Non-pigmented ciliary epithelial cell (primary cell): ENCODE measurements around the gene NUMB.
A peak's percentile ranks its signal among the peaks of the same experiment; 100 is the strongest.

Experiments
- DNase-seq: peaks from one replicate; pipeline ENCODE4 v3.0.0-alpha.2; 2010; ENCODE audit warnings: low read depth

Gene NUMB

DNA sequence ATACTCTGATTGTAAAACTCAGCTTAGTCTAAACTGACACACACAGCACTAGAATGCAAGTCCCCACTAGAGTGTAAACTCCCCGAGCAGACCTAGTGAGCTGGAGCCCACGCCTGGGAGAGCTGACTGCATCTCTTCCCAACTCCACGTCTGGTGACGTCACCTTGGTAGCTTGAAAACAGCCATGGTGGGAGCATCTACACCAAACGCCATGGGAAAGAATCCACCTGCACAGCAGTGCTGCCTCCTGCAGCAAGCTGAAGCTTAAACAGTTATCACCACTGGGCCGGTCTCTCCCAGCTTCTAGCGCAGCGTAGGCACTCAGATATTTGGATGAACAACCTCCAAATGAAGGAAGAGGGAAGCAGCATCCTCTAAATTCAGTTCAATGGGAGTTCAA lies 225.4 kb downstream of the NUMB start:
- DNase-seq = no peak

DNA sequence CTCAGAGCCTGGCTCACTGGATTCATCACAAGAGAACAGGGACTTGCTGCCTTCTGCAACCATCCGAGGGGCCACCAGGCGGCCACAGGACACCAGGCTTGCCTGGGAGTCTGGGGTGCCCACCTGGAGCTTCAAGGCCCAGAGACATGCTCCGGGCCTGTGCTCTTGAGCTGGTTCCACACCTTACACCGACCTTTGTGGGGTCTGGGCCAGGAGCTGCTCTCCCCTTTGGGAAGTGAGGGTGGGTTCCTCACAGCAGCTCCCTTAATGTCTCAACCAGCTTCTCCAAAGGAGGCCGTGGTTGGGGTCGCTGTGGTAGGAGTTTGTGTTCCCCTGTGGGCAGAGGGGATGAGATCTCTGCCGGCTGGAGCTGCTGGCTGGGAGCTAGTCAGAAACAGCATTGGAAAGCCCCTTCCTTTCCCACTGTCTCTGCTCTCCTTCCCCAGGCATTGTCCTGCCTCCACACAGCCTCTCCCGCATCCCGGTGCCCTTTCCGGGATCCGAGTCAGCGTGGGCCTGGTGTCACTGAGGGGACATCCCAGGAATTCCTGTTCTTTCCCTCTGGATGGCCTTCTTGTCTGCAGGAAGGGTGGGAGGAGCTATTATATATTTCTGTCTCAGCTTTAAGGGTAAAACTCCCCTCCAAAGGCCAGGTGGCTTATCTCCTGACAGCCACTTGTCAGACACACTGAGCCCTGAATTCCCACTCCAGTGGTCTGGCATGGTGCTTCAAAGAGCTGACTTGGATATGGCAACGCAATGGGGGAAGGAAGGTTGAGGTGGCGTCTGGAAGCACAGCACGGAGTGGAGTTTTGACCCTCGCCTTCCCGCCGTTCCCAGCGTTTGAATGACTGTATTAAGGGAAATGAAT lies 226.1 kb downstream of the NUMB start:
- DNase-seq = no peak

DNA sequence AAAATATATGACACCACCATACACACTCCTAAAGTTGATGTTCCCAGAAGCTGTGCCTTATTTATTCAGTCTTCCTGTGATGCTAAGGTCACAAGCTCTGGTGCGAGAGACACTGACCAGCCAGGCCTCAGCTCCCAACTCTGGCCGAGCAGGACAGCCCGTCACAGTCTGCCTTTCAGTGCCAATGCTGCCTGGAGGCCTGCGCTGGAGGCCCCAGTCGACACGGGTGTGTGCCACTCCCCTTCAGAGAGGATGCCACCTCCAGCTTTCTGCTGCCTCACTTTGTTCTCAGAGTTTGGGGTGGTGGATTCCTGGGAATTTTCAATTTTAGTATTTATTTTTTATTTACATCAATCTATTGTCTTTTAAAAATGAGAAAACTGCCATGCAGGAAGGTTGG lies 228.3 kb downstream of the NUMB start:
- no peak for DNase-seq

DNA sequence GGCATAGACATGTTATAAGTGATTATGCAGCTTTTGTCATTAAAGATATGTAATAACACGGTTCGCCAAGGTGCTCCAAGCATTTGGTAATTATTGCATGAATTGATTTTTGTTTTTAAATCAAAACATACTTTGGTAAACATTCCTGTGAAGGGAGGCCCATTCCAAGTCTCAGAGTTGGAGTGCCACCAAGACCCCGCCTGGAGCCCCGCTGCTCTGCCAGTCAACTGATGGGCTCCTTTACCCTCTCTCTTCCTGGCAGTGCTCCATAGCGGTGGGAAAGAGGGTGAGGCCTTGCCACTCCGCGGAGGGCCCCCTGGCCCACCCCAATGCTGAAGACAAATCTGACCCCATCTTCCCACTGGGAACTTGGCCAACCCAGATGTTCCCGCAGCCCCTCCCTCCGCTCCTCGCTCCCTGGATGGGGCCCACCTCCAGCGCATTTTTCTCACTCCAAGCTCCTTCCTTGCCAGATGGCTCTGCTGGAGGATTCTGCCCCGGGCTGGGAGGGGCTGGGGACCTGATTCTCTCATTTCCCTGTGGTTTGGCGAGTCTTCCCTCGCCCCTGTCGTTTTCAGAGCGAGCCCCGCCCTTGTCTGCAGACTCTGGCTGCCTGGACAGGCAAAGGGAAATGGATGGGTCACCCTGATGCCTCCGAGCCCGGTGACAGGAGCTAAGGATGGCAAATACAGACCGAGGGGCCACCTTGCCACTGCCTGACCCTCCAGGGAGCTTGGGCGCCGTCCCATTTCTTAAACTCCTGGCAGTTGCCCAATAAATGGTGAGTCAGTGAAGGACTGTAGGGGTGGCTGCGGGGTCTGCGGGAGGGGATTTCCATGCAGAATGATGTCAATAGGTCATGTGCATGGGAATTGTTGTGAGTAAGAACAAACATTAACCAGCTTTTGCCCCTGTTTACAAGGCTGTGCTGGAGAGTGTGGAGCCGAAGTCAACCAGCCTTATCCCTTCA lies 230.2 kb downstream of the NUMB start:
- peak; percentile 72 for DNase-seq

DNA sequence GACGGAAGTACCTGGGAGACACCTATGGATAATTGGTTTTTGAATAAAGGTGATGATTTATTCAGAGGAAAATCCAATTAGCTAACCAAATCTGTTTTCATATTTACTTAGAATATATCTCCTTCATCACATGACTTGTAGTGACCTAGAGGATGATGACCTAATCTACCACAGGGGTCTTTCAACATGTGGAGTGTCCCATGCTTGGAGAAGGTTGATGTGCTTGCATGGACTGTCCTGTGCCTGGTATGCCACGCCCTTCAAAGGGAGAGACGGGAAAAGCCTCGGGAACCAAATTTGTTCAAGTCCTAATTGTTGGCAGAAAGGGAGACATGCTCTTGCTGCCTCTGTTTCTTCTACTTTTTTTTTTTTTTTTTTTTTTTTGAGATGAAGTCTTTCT lies 232.8 kb downstream of the NUMB start:
- no peak for DNase-seq
